ENCODE results near the gene VPS50.

Gene VPS50

GRCh38 chr7:93249491-93250148 lies 17.5 kb downstream of the VPS50 start:
- DNase-seq: peak; percentile 18
- H3K4me1 Mint-ChIP-seq: no peaks in the 10 kb centered on the region
- H3K4me3 Mint-ChIP-seq: no peak overlapping the region

GRCh38 chr7:93258661-93259060 lies 26.5 kb downstream of the VPS50 start:
- no peaks in the 10 kb centered on the region for H3K36me3 Mint-ChIP-seq (ENCODE audit: low read depth)
- no peak overlapping the region for H3K27ac Mint-ChIP-seq
- H3K4me1 Mint-ChIP-seq: no peaks in the 10 kb centered on the region
- no peaks in the 10 kb centered on the region for H3K9me3 Mint-ChIP-seq
- TF ChIP-seq CTCF (IDR thresholded peaks at IDR 0.05): no peak
- DNase-seq: no peak
- no peaks in the 10 kb centered on the region for H3K27me3 Mint-ChIP-seq (ENCODE audit: low read depth, poor library complexity)
- no peak overlapping the region for H3K4me3 Mint-ChIP-seq

More at GRCh38 chr7:93249491-93250148, 17.5 kb downstream of the VPS50 start:
- Mint-ChIP-seq H3K36me3 (ENCODE audit: low read depth) (no peaks in the 10 kb centered on the region), H3K27me3 (ENCODE audit: low read depth, poor library complexity) (no peaks in the 10 kb centered on the region), H3K9me3 (no peaks in the 10 kb centered on the region), H3K27ac (no peak overlapping the region)
- TF ChIP-seq CTCF (IDR thresholded peaks at IDR 0.05): no peak

- no peaks in the 10 kb centered on the region for H3K9me3 Mint-ChIP-seq
- DNase-seq: no peak
- H3K36me3 Mint-ChIP-seq (ENCODE audit: low read depth): no peaks in the 10 kb centered on the region
- H3K4me1 Mint-ChIP-seq: no peaks in the 10 kb centered on the region
- H3K27me3 Mint-ChIP-seq (ENCODE audit: low read depth, poor library complexity): no peaks in the 10 kb centered on the region
- no peak overlapping the region for H3K4me3 Mint-ChIP-seq
- no peak overlapping the region for H3K27ac Mint-ChIP-seq
- TF ChIP-seq CTCF (IDR thresholded peaks at IDR 0.05): no peak
These were observed 30.4 kb downstream of the VPS50 start for GRCh38 chr7:93262535-93262934.

- H3K9me3 Mint-ChIP-seq: no peaks in the 10 kb centered on the region
- no peak overlapping the region for H3K4me3 Mint-ChIP-seq
- no peaks in the 10 kb centered on the region for H3K27me3 Mint-ChIP-seq (ENCODE audit: low read depth, poor library complexity)
- no peaks in the 10 kb centered on the region for H3K4me1 Mint-ChIP-seq
- no peak for TF ChIP-seq CTCF (IDR thresholded peaks at IDR 0.05)
- no peaks in the 10 kb centered on the region for H3K36me3 Mint-ChIP-seq (ENCODE audit: low read depth)
- no peak overlapping the region for H3K27ac Mint-ChIP-seq
- DNase-seq: no peak
These were observed 33.1 kb downstream of the VPS50 start for GRCh38 chr7:93265220-93265619.

- no peak for DNase-seq
- no peak for TF ChIP-seq CTCF (IDR thresholded peaks at IDR 0.05)
- Mint-ChIP-seq H3K27ac (no peak overlapping the region), H3K9me3 (no peaks in the 10 kb centered on the region), H3K4me3 (no peak overlapping the region), H3K36me3 (ENCODE audit: low read depth) (peaks cover 7% of the 10 kb centered on the region), H3K27me3 (ENCODE audit: low read depth, poor library complexity) (no peaks in the 10 kb centered on the region), H3K4me1 (no peaks in the 10 kb centered on the region)
These were observed 47.4 kb downstream of the VPS50 start for GRCh38 chr7:93279541-93279940.

- H3K36me3 Mint-ChIP-seq (ENCODE audit: low read depth): peaks cover 4% of the 10 kb centered on the region
- no peak for DNase-seq
- H3K9me3 Mint-ChIP-seq: no peaks in the 10 kb centered on the region
- H3K4me3 Mint-ChIP-seq: no peak overlapping the region
- H3K27me3 Mint-ChIP-seq (ENCODE audit: low read depth, poor library complexity): no peaks in the 10 kb centered on the region
- no peak overlapping the region for H3K27ac Mint-ChIP-seq
- H3K4me1 Mint-ChIP-seq: no peaks in the 10 kb centered on the region
- no peak for TF ChIP-seq CTCF (IDR thresholded peaks at IDR 0.05)
These were observed 52.7 kb downstream of the VPS50 start for GRCh38 chr7:93284908-93285307.

Data from nephron progenitor cell (in vitro differentiated cells).